H1 (cell line): ENCODE measurements around the gene PPP2R2C. TPM values are rescaled to one million over a fixed set of nuclear protein-coding genes. Genes with fewer than 3 reads are reported as not detected.

Experiments
- CTCF ChIA-PET: fragments of 300-600 bp; sonication (Branson Sonifier 250); formaldehyde crosslinking; loops from one replicate; lab custom pipeline; 2021; ENCODE audit not compliant: partially characterized antibody; lab: Charles Lee
- POLR2A ChIA-PET: fragments of 300-600 bp; sonication (Branson Sonifier 250); formaldehyde crosslinking; loops from one replicate; lab custom pipeline; 2021; ENCODE audit warnings: inconsistent platforms; ENCODE audit not compliant: partially characterized antibody; lab: Charles Lee
- DNase-seq, 2 experiments: peaks; one replicate each; pipeline versions ENCODE4 v3.0.0 to v3.0.0-alpha.2; 2010 to 2022; ENCODE audit warnings: low spot score in 2 of 2, low read depth in 1 of 2, mixed read lengths in 1 of 2
- FAIRE-seq: peaks from 2 replicates; lab custom pipeline; 2011; peaks lifted over from hg19 to GRCh38; lab: Jason Lieb, UNC
- H2AFZ ChIP-seq: 2 replicates; pipeline ENCODE4 v1.8.1; 2012; ENCODE audit warnings: low read length, inconsistent platforms
- H2AK5ac ChIP-seq: 2 replicates; pipeline ENCODE4 v1.6.1; 2013; ENCODE audit warnings: low read depth, low read length
- H2BK120ac ChIP-seq: replicated peaks from 2 replicates; pipeline ENCODE3; 2013; ENCODE audit warnings: low read depth, low read length, inconsistent platforms
- H2BK12ac ChIP-seq: 2 replicates; pipeline ENCODE4 v1.6.1; 2013; ENCODE audit warnings: low read depth, low read length
- H2BK15ac ChIP-seq: 2 replicates; pipeline ENCODE4 v1.6.1; 2013; ENCODE audit warnings: low read length
- H2BK20ac ChIP-seq: 2 replicates; pipeline ENCODE4 v1.6.1; 2013; ENCODE audit warnings: low read length
- H2BK5ac ChIP-seq: 2 replicates; pipeline ENCODE4 v1.6.1; 2013; ENCODE audit warnings: low read depth, low read length
- H3K14ac ChIP-seq: 2 replicates; pipeline ENCODE4 v1.6.1; 2013; ENCODE audit warnings: inconsistent platforms; ENCODE audit not compliant: insufficient read length
- H3K18ac ChIP-seq: 2 replicates; pipeline ENCODE4 v1.6.1; 2013; ENCODE audit warnings: low read length; ENCODE audit errors: extremely low read depth
- H3K23ac ChIP-seq: 2 replicates; pipeline ENCODE4 v1.6.1; 2013; ENCODE audit warnings: inconsistent platforms; ENCODE audit not compliant: insufficient read length
- H3K23me2 ChIP-seq: 2 replicates; pipeline ENCODE4 v1.6.1; 2013; ENCODE audit warnings: low read depth, low read length
- H3K27ac ChIP-seq: 2 replicates; pipeline ENCODE4 v1.6.1; 2011; ENCODE audit warnings: low read depth, low read length, inconsistent platforms
- H3K27me3 ChIP-seq, 4 experiments: replicated peaks in 1 of 4; 1 replicate in 1 of 4; 2 replicates in 3 of 4; pipeline versions ENCODE4 v1.6.1 to v1.8.1; 2011 to 2013; ENCODE audit warnings: low read length in 3 of 4, mild to moderate bottlenecking in 3 of 4, inconsistent platforms in 2 of 4, mixed read lengths in 2 of 4, moderate library complexity in 1 of 4; ENCODE audit not compliant: control insufficient read depth in 3 of 4, insufficient read depth in 3 of 4; ENCODE audit errors: extremely low read depth in 1 of 4
- H3K36me3 ChIP-seq, 4 experiments: 2 replicates each; pipeline versions ENCODE4 v1.6.1 to v1.8.1; 2011 to 2013; ENCODE audit warnings: mild to moderate bottlenecking in 4 of 4, low read length in 3 of 4, moderate library complexity in 2 of 4, control low read depth in 1 of 4, inconsistent platforms in 1 of 4; ENCODE audit not compliant: insufficient read depth in 4 of 4, control insufficient read depth in 2 of 4
- H3K4ac ChIP-seq: replicated peaks from 2 replicates; pipeline ENCODE3; 2013; ENCODE audit warnings: low read length, low read depth, mixed read lengths, inconsistent platforms; ENCODE audit not compliant: insufficient read length
- H3K4me1 ChIP-seq, 4 experiments: replicated peaks in 1 of 4; 1 replicate in 1 of 4; 2 replicates in 3 of 4; pipeline versions ENCODE4 v1.6.1 to v1.8.1; 2011 to 2013; ENCODE audit warnings: low read length in 3 of 4, inconsistent platforms in 2 of 4, mixed read lengths in 1 of 4; ENCODE audit not compliant: insufficient read depth in 4 of 4, control insufficient read depth in 3 of 4
- H3K4me2 ChIP-seq, 2 experiments: 2 replicates each; pipeline versions ENCODE4 v1.6.1 to v1.8.1; 2011 to 2013; ENCODE audit warnings: low read depth in 2 of 2, low read length in 2 of 2, control low read depth in 1 of 2, inconsistent platforms in 1 of 2, mild to moderate bottlenecking in 1 of 2; ENCODE audit not compliant: insufficient read depth in 1 of 2
- H3K4me3 ChIP-seq, 4 experiments: fragments of 200-600, 300-600 bp in 1 of 4; sonication (generic), shearing (Covaris generic), sonication (Bioruptor Twin) in 1 of 4; 2 replicates each; pipeline versions ENCODE4 v1.5.1 to v1.8.1; 2011 to 2016; ENCODE audit warnings: low read length in 4 of 4, low read depth in 3 of 4, control low read depth in 2 of 4, inconsistent platforms in 2 of 4, mild to moderate bottlenecking in 2 of 4, mixed read lengths in 1 of 4, moderate library complexity in 1 of 4; ENCODE audit not compliant: insufficient read depth in 2 of 4; ENCODE audit errors: extremely low read depth in 1 of 4
- H3K56ac ChIP-seq: replicated peaks from 2 replicates; pipeline ENCODE3; 2013; ENCODE audit warnings: low read depth, mild to moderate bottlenecking, mixed read lengths, low read length, inconsistent platforms; ENCODE audit not compliant: insufficient read length
- H3K79me1 ChIP-seq: 2 replicates; pipeline ENCODE4 v1.6.1; 2013; ENCODE audit warnings: low read depth, low read length, control low read depth
- H3K79me2 ChIP-seq, 2 experiments: 2 replicates each; pipeline versions ENCODE4 v1.6.1 to v1.8.1; 2012 to 2013; ENCODE audit warnings: low read length in 2 of 2, mild to moderate bottlenecking in 2 of 2, inconsistent platforms in 1 of 2; ENCODE audit not compliant: insufficient read depth in 2 of 2, control insufficient read depth in 1 of 2
- H3K9ac ChIP-seq, 4 experiments: replicated peaks in 1 of 4; 1 replicate in 1 of 4; 2 replicates in 3 of 4; pipeline versions ENCODE4 v1.6.1 to v1.8.1; 2011 to 2013; ENCODE audit warnings: low read depth in 3 of 4, low read length in 3 of 4, control low read depth in 2 of 4, mild to moderate bottlenecking in 2 of 4, moderate library complexity in 2 of 4, inconsistent platforms in 1 of 4; ENCODE audit errors: extremely low read depth in 1 of 4
- H3K9me3 ChIP-seq, 2 experiments: 2 replicates each; pipeline versions ENCODE4 v1.6.1 to v1.8.1; 2012 to 2013; ENCODE audit warnings: mild to moderate bottlenecking in 2 of 2, moderate library complexity in 2 of 2, control low read depth in 1 of 2, inconsistent platforms in 1 of 2, low read depth in 1 of 2, low read length in 1 of 2, mixed read lengths in 1 of 2; ENCODE audit not compliant: insufficient read depth in 2 of 2
- H4K20me1 ChIP-seq, 2 experiments: replicated peaks in 1 of 2; 2 replicates each; pipeline versions ENCODE3 to v1.8.1; 2011 to 2013; ENCODE audit warnings: inconsistent platforms in 2 of 2, low read length in 2 of 2, mild to moderate bottlenecking in 1 of 2; ENCODE audit not compliant: insufficient read depth in 2 of 2, control insufficient read depth in 1 of 2
- H4K5ac ChIP-seq: 2 replicates; pipeline ENCODE4 v1.6.1; 2013; ENCODE audit warnings: low read length, low read depth, mixed read lengths, inconsistent platforms; ENCODE audit not compliant: insufficient read length
- H4K8ac ChIP-seq: 2 replicates; pipeline ENCODE4 v1.8.0; 2013; ENCODE audit warnings: mild to moderate bottlenecking, moderate library complexity, low read length, inconsistent platforms; ENCODE audit not compliant: insufficient read depth; ENCODE audit errors: extremely low read depth
- H4K91ac ChIP-seq: replicated peaks from 2 replicates; pipeline ENCODE3; 2013; ENCODE audit warnings: low read length, mixed read lengths, inconsistent platforms; ENCODE audit not compliant: insufficient read length
- BACH1 ChIP-seq: IDR thresholded peaks from 2 replicates; pipeline ENCODE4 v1.6.1; 2012; ENCODE audit warnings: low read length, improper control_type of control experiment
- BCL11A ChIP-seq, 2 experiments: IDR thresholded peaks; one replicate each; pipeline ENCODE4 v1.6.1; 2011; ENCODE audit warnings: low read depth in 2 of 2, low read length in 2 of 2, mild to moderate bottlenecking in 2 of 2
- NANOG ChIP-seq: IDR thresholded peaks from 2 replicates; pipeline ENCODE4 v1.6.1; 2011; ENCODE audit warnings: low read length, low read depth, mild to moderate bottlenecking, inconsistent platforms; ENCODE audit not compliant: insufficient read depth, poor library complexity, severe bottlenecking
- WGBS, 2 experiments: shearing (Covaris generic) in 1 of 2; methylation state at CpG; one replicate each; pipeline versions ENCODE4 v1.1.6 to v1.1.7; 2013 to 2015; ENCODE audit warnings: low lambda C conversion rate in 2 of 2, mixed read lengths in 2 of 2, inconsistent platforms in 1 of 2, low coverage in 1 of 2, missing lambda C conversion rate in 1 of 2; ENCODE audit not compliant: insufficient replicate concordance in 2 of 2, insufficient coverage in 1 of 2, insufficient read length in 1 of 2; ENCODE audit errors: extremely low coverage in 1 of 2, missing lambda C conversion rate in 1 of 2; 5-methylcytosine and 5-hydroxymethylcytosine counted together
- polyA plus RNA-seq, 7 experiments: library from polyadenylated mRNA; depleted of rRNA in 3 of 7; stranded (reverse) in 5 of 7; unstranded in 2 of 7; fragments of >200 nt in 5 of 7; fragments of 200-250 nt in 2 of 7; gene quantifications; 1 replicate in 5 of 7; 2 replicates in 1 of 7; 4 replicates in 1 of 7; pipeline versions ENCODE4 v1.2.1 to v1.2.3, GENCODE V29; 2011 to 2013; ENCODE audit warnings: missing spikeins in 2 of 7, mixed read lengths in 2 of 7
- total RNA-seq: library from RNA; stranded (reverse); fragmentation: NEBNext Ultra II Directional; extraction: Animal tissue kit (Norgen Biotek cat#: 25700); gene quantifications from 2 replicates; pipeline ENCODE4 v1.2.1, GENCODE V29; 2021
- TF ChIP-seq, protein P1 (sequence below): IDR thresholded peaks from 2 replicates; pipeline ENCODE4 v1.6.1; 2012; ENCODE audit warnings: inconsistent platforms

The PPP2R2C gene
- total and polyA plus RNA-seq, 2 of the 8 experiments (the other 6 are each of a cell fraction or from before 2014, with no cell fraction given): 6.4 TPM

DNA sequence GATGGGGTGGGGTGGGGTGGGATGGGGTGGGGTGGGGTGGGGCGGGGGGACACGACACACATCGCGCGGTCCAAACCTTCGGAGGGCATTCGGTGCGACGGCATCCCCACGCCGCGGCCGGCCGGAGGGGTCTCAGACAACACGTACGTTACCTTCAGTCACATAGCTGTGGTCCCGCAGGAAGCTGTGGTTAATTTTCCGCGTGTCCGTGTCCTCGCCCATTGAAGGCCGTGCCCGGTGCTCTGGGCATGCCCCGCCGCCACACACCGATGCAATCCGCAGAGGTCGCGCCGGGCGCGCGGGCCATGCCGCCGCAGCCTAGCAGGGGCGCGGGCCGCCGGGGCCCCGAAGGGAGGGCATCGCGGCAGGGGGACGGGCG lies 417 bp downstream of the PPP2R2C start:
- Histone ChIP-seq H3K4me3 (peak overlapping the region; percentile 24 to 70 (median 48)), H4K8ac (peak overlapping the region; percentile 71; the same call in 1 of the 2 replicates), H4K20me1 (peaks cover 3 to 4% of the 10 kb centered on the region in 2 experiments), H3K18ac (no peak overlapping the region; the same call in none of the 2 replicates), H3K27ac (no peak overlapping the region), H3K23me2 (peaks cover 12% of the 10 kb centered on the region; the same call in 1 of the 2 replicates), H3K79me2 (no peaks in the 10 kb centered on the region), H3K56ac (no peak overlapping the region), H2BK15ac (no peak overlapping the region), H3K9me3 (no peaks in the 10 kb centered on the region), H3K9ac (no peak overlapping the region), H2BK5ac (no peak overlapping the region), H2AK5ac (no peak overlapping the region), H2AFZ (no peak overlapping the region), H3K4me2 (peak overlapping the region; percentile 43 to 88), H3K4ac (no peak overlapping the region), H4K5ac (no peak overlapping the region), H4K91ac (no peak overlapping the region), H3K79me1 (no peaks in the 10 kb centered on the region; the same call in 1 of the 2 replicates), H3K27me3 (peaks cover 20 to 53% (median 40%) of the 10 kb centered on the region in 4 experiments), H2BK20ac (no peak overlapping the region), H3K36me3 (no peaks in the 10 kb centered on the region), H2BK120ac (no peak overlapping the region), H3K4me1 (peaks cover 0 to 16% (median 12%) of the 10 kb centered on the region in 4 experiments; a peak in 6 of 7 replicates), H3K14ac (no peak overlapping the region), H3K23ac (no peak overlapping the region), H2BK12ac (no peak overlapping the region)
- peak in 1 of 2 experiments; percentile 56 for DNase-seq
- FAIRE-seq: no peak
- no peak for TF ChIP-seq BCL11A (IDR thresholded peaks at IDR 0.05; ENCODE audit: low read depth in 2 of 2, low read length in 2 of 2)
- TF ChIP-seq, protein P1, sequence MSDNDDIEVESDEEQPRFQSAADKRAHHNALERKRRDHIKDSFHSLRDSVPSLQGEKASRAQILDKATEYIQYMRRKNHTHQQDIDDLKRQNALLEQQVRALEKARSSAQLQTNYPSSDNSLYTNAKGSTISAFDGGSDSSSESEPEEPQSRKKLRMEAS: peak; percentile 22; the same call in 1 of the 2 replicates
- 0 out of 2 replicates have a peak, but pooled peaks have one; percentile 21 for TF ChIP-seq BACH1
- no peak for TF ChIP-seq NANOG
- WGBS, 2 experiments: 2% methylated on average over 20 of the region's 44 CpGs; no CpG with 5 or more reads in 1 of the 2 experiments
- CTCF ChIA-PET: interaction anchor here (1.1 to 2.7 kb wide), 3 partner anchors 57 to 103 kb away, joined by 3 to 20 read pairs (median 7); partner anchors contain the start of gene MAN2B2
- POLR2A ChIA-PET: no interaction called here
